ENCODE results near the gene HOXC5. TPM values are rescaled to one million over a fixed set of nuclear protein-coding genes. Genes with fewer than 3 reads are reported as not detected.
A peak's percentile ranks its signal among the peaks of the same experiment; 100 is the strongest.

HOXC5 gene
- total RNA-seq, 4 donors from 2014 or later = 0.58 to 2.2 (median 0.97) TPM; not detected in 1

DNA sequence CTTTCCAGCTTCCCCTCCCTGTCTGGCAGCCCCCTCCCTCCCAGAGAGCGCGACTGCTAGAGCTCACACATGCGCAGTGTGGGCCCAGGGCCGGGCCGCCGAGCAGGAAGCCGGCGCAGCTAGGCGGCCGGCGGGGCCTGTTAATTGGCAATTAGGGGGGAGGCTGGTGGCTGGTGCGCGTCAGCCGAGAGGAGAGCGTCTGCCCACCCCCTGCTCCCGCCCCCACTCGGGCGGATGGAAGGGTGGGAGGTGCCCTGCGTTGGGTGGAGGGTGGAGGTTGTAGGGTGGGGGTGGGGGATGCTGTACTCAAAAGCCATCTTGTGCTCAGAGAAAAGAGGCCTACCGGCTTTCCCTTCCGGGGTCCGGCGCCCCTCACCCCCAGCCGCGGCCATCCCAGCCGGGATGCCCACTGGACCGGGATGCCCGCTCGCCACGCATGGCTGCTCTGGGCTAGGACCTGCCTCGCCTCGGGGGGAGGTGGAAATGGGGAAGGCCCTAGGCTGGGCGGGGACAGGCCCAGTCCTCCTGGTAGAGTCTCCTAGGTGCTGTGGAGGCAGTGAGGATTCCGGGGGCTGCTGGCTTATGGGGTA lies 14.9 kb upstream of the HOXC5 start:
- peak; percentile 90 to 98 for DNase-seq (ENCODE audit: low spot score in 2 of 2)
- H3K4me3 ChIP-seq (ENCODE audit: low read depth, poor library complexity, severe bottlenecking) = peak overlapping the region; percentile 42
- whole genome bisulfite sequencing, 2 donors = 2% methylated on average over 7 to 34 of the region's 34 CpGs
- TF ChIP-seq, protein P1, sequence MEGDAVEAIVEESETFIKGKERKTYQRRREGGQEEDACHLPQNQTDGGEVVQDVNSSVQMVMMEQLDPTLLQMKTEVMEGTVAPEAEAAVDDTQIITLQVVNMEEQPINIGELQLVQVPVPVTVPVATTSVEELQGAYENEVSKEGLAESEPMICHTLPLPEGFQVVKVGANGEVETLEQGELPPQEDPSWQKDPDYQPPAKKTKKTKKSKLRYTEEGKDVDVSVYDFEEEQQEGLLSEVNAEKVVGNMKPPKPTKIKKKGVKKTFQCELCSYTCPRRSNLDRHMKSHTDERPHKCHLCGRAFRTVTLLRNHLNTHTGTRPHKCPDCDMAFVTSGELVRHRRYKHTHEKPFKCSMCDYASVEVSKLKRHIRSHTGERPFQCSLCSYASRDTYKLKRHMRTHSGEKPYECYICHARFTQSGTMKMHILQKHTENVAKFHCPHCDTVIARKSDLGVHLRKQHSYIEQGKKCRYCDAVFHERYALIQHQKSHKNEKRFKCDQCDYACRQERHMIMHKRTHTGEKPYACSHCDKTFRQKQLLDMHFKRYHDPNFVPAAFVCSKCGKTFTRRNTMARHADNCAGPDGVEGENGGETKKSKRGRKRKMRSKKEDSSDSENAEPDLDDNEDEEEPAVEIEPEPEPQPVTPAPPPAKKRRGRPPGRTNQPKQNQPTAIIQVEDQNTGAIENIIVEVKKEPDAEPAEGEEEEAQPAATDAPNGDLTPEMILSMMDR (IDR thresholded peaks at IDR 0.05) = no peak
- peak in 1 of 2 donors; percentile 30 for TF ChIP-seq POLR2A (IDR thresholded peaks at IDR 0.05)
- intact Hi-C loops (cut with DNase I; ENCODE audit: low total_unique reads) = no loop called here

DNA sequence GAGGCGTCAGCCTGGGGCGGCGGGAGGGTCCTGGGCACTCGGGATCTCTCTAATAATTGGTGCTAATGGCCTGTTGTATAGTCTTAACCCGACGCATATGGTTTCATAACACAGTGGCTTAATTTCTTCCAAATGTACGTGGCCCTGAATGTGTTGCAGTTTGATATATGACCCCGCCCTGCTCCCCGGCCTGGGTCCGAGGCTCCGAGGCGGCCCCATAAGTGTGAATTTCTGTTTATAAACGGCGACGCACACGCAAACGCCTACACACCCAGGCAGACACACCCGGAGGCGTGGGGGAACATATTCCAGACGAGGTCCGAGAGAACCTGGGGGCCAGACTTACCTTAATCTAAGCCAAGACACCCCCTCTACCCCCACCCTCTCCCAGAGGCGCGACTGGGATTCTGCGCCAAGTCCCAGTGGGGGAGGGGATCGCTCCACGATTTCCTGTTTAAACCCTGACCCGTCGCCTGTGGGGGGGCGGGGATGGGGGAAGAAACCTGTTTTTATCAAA lies 14.3 kb upstream of the HOXC5 start:
- intact Hi-C loops (cut with DNase I; ENCODE audit: low total_unique reads) = no loop called here
- peak; percentile 75 to 95 for DNase-seq (ENCODE audit: low spot score in 2 of 2)
- WGBS, 2 donors = 3 to 11% methylated on average over 25 to 29 of the region's 29 CpGs
- TF ChIP-seq, protein P1 (IDR thresholded peaks at IDR 0.05) = no peak
- TF ChIP-seq POLR2A (IDR thresholded peaks at IDR 0.05) = no peak
- H3K4me3 ChIP-seq (ENCODE audit: low read depth, poor library complexity, severe bottlenecking) = peak overlapping the region; percentile 42

DNA sequence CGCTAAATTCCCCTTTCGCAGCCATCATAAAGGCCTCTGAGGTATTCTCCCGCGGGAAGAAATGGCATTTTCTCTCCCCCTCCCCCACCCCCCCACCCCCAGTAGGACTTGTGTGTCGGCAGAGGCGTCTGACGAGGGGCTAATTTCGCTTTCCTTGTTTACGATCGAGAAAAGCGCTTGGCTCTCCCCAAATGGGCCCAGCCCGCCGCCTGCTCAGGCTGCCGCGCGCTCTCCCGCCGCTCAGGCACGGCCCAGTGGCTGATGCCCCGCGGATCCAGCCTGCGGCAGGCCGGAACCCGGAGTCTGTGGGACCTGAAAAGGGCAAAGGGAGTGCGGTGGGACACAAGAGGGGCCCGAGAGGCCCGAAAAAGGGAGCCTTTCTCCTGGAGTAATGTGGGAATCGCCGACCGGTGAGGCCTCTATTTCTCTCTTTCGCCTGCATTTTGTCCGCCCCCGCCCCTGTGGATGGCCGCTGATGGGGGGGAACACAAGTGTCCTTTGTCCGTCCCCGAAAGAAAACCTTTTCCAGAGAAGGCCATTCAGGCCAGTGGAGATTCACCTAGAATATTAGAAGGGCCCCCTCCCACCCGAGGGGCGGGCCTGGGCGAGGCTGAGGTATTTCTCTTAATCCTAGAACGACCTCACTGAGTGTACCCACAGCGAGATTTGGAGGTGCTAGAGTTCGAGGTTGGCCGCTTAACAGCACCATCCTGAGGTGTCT lies 13.6 kb upstream of the HOXC5 start:
- TF ChIP-seq, protein P1 (IDR thresholded peaks at IDR 0.05) = no peak
- TF ChIP-seq POLR2A (IDR thresholded peaks at IDR 0.05) = no peak
- DNase-seq (ENCODE audit: low spot score in 2 of 2) = no peak
- 4 to 9% methylated on average over 34 to 42 of the region's 43 CpGs for WGBS, 2 donors
- H3K4me3 ChIP-seq (ENCODE audit: low read depth, poor library complexity, severe bottlenecking) = no peak overlapping the region
- intact Hi-C loops (cut with DNase I; ENCODE audit: low total_unique reads) = no loop called here

DNA sequence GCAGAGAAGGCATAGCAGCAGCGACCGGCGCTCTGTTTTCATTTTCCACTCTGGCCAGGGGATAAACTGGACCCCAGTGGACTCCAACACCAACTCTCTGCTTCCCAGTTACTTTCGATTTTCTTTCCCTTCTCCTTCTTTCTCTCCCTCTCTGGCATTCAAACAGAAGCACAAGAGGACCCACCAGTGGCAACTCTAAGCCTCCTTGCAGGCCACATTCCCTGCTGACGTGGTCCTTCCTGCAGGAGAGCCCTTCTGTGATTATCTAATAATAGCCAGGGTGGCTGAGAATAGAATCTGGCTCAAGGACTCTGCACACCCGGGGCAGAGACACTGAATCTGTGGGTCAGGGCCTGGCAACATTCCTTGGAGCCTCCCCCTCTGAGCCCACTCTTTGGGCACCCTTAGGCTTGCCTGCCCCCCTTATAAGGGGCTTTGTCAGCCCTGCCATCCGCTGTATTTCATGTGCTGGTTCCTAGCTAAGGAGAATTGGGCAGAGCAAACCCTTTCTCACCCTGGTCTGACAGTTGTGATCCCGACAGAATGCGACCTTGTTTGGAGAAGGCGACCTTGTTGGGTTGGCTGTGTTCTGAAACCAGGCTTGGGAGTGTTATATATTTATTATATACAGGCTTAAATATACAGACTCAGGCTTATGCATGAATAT lies 12.8 kb upstream of the HOXC5 start:
- no peak for DNase-seq (ENCODE audit: low spot score in 2 of 2)
- H3K4me3 ChIP-seq (ENCODE audit: low read depth, poor library complexity, severe bottlenecking) = no peak overlapping the region
- TF ChIP-seq, protein P1 (IDR thresholded peaks at IDR 0.05) = no peak
- no peak for TF ChIP-seq POLR2A (IDR thresholded peaks at IDR 0.05)
- intact Hi-C loops (cut with DNase I; ENCODE audit: low total_unique reads) = no loop called here
- 12 to 14% methylated on average over 10 of the region's 10 CpGs for WGBS, 2 donors

DNA sequence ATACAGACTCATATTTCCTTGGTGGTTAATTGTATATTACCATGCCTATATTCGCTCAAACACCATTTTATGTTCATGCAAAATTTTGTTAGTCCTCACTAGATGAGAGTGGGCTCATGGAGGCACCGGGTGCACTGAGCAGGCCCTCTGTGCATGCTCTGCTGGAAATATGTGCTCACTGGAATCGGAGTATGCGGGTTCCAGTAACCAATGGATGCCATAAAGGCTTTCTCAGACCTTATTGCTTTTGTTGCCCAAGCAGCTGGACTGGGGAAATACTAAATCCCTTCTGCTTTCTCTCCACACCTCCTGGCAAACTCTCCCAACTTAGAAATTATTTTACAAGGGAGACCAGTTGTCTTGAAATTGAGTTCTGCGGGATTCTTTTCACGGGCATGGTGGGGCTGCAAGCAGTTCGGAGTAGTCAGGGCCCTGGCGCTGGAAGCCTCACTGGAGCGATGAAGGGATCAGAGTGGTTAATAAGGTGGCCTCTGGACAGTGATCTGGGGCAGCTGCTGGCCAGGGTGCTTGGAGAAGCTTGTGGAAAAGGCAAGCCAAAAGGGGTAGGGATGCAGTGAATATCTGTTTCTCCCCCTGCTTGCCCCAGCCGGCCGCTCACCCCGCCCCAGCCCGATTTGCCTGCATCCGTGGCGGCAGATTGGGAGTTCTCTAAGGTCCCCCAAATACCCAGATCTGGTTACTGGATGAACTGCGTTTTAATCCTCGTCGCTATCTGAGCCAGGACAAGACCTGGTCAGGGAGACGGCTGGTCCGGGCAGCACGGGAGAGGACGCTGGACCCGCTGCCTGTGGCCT lies 12.1 kb upstream of the HOXC5 start:
- intact Hi-C loops (cut with DNase I; ENCODE audit: low total_unique reads) = no loop called here
- WGBS, 2 donors = 19 to 21% methylated on average over 23 of the region's 23 CpGs
- DNase-seq (ENCODE audit: low spot score in 2 of 2) = no peak
- H3K4me3 ChIP-seq (ENCODE audit: low read depth, poor library complexity, severe bottlenecking) = no peak overlapping the region
- TF ChIP-seq POLR2A (IDR thresholded peaks at IDR 0.05) = no peak
- TF ChIP-seq, protein P1 (IDR thresholded peaks at IDR 0.05) = no peak

All from lower leg skin (tissue), 4 donors.